ENCODE results near the gene CRACDL. TPM values are rescaled to one million over a fixed set of nuclear protein-coding genes. Genes with fewer than 3 reads are reported as not detected.

Gene CRACDL
- polyA plus RNA-seq, 1 of the 3 experiments (the other 2 are of a cell fraction) = not detected

- peaks cover 40 to 41% of the 10 kb centered on the region in 2 experiments for H3K4me1 ChIP-seq (ENCODE audit: control insufficient read depth in 1 of 2, insufficient read depth in 2 of 2, low read depth in 1 of 2, low read length in 1 of 2)
- ChIA-PET CTCF (no interaction called here), POLR2A (no interaction called here)
- peak overlapping the region in 1 of 2 experiments; percentile 82; a peak in 1 of 4 replicates for H3K27ac ChIP-seq (ENCODE audit: low read depth in 2 of 2, low read length in 1 of 2)
- no peak overlapping the region for H3K4me3 ChIP-seq (ENCODE audit: low read depth in 2 of 2, low read length in 1 of 2)
- TF ChIP-seq RFX5 (IDR thresholded peaks at IDR 0.05; ENCODE audit: low read length) (no peak), NFIC (IDR thresholded peaks at IDR 0.05; ENCODE audit: borderline replicate concordance) (peak; percentile 51; the same call in 1 of the 2 replicates), TCF12 (IDR thresholded peaks at IDR 0.05) (peak; percentile 32; the same call in 1 of the 2 replicates), CTCF (IDR thresholded peaks at IDR 0.05) (no peak), POLR2AphosphoS5 (IDR thresholded peaks at IDR 0.05; ENCODE audit: low read depth, low read length) (no peak), RCOR1 (IDR thresholded peaks at IDR 0.05; ENCODE audit: low read length) (no peak), TAF1 (IDR thresholded peaks at IDR 0.05; ENCODE audit: borderline replicate concordance, low read depth, low read length) (no peak), RAD21 (IDR thresholded peaks at IDR 0.05; ENCODE audit: low read length) (no peak), YY1 (IDR thresholded peaks at IDR 0.05; ENCODE audit: low read depth) (no peak), FOSL2 (IDR thresholded peaks at IDR 0.05; ENCODE audit: borderline replicate concordance, low read depth) (no peak), JUND (IDR thresholded peaks at IDR 0.05) (no peak), FOXM1 (IDR thresholded peaks at IDR 0.05; ENCODE audit: low read depth) (no peak)
- H4K20me1 ChIP-seq (ENCODE audit: insufficient read depth) = no peaks in the 10 kb centered on the region
- DNase-seq = no peak
- H3K9me3 ChIP-seq = no peaks in the 10 kb centered on the region
- no peaks in the 10 kb centered on the region for H3K27me3 ChIP-seq (ENCODE audit: insufficient read depth)
- H3K36me3 ChIP-seq (replicated peaks in 1 of 2; ENCODE audit: control insufficient read depth in 1 of 2, insufficient read depth in 2 of 2, low read length in 1 of 2) = no peaks in the 10 kb centered on the region
- peak overlapping the region; percentile 63; the same call in 1 of the 2 replicates for H3K4me2 ChIP-seq
- no peaks in the 10 kb centered on the region for H3K9me2 ChIP-seq
- H3K79me2 ChIP-seq (ENCODE audit: insufficient read depth) = no peaks in the 10 kb centered on the region
- H3K9ac ChIP-seq = no peak overlapping the region
- no peak overlapping the region for H2AFZ ChIP-seq (ENCODE audit: low read depth)
- 29% methylated on average over 2 of the region's 12 CpGs for WGBS (ENCODE audit: low lambda C conversion rate)
- peaks cover 39% of the 10 kb centered on the region for H3F3A ChIP-seq (replicated peaks; ENCODE audit: insufficient read depth)
Observed at GRCh38 chr2:98913916-98914712, 21.9 kb downstream of the CRACDL start.

GRCh38 chr2:98912957-98913915 lies 22.8 kb downstream of the CRACDL start:
- 76% methylated on average over 11 of the region's 11 CpGs for WGBS (ENCODE audit: low lambda C conversion rate)
- no peak for DNase-seq
- no peak overlapping the region for H3K9ac ChIP-seq

More at GRCh38 chr2:98912957-98913915, 22.8 kb downstream of the CRACDL start:
- Histone ChIP-seq H3K36me3 (replicated peaks in 1 of 2; ENCODE audit: control insufficient read depth in 1 of 2, insufficient read depth in 2 of 2, low read length in 1 of 2) (no peaks in the 10 kb centered on the region), H3K4me3 (ENCODE audit: low read depth in 2 of 2, low read length in 1 of 2) (no peak overlapping the region), H3K9me2 (no peaks in the 10 kb centered on the region), H3K4me1 (ENCODE audit: control insufficient read depth in 1 of 2, insufficient read depth in 2 of 2, low read depth in 1 of 2, low read length in 1 of 2) (peaks cover 48 to 49% of the 10 kb centered on the region in 2 experiments), H3K27me3 (ENCODE audit: insufficient read depth) (no peaks in the 10 kb centered on the region), H3K9me3 (no peaks in the 10 kb centered on the region), H3K79me2 (ENCODE audit: insufficient read depth) (no peaks in the 10 kb centered on the region), H2AFZ (ENCODE audit: low read depth) (no peak overlapping the region), H4K20me1 (ENCODE audit: insufficient read depth) (no peaks in the 10 kb centered on the region), H3K4me2 (peak overlapping the region; percentile 63), H3K27ac (ENCODE audit: low read depth in 2 of 2, low read length in 1 of 2) (peak overlapping the region in 1 of 2 experiments; percentile 82; a peak in 3 of 4 replicates), H3F3A (replicated peaks; ENCODE audit: insufficient read depth) (peaks cover 37% of the 10 kb centered on the region)
- ChIA-PET POLR2A (no interaction called here), CTCF (no interaction called here)
- 0 out of 2 replicates have a peak, but pooled peaks have one; percentile 3 for TF ChIP-seq TCF12 (IDR thresholded peaks at IDR 0.05)
- TF ChIP-seq JUND (IDR thresholded peaks at IDR 0.05) = no peak

Measured in SK-N-SH (cell line).